Measurements from ENCODE around the gene ZNF274.

DNA sequence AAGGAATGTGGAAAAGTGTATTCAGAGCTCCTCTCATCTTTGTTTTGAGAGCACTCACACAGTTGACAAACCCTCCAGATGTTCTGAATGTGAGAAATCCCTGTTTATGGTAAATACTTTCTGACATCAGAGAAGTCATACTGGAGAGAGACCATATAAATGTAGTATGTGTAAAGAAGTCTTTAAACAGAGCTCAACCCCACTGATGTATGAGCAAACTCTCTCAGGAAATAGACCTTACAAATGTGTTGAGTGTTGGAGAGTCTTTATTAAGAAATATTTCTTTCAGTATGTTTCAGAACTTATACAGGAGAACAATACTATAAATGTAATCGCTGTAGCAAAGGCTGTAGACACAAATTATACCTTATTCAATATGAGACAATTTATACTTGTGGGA, 16.6 kb upstream of the ZNF274 start:
- no peak for TF ChIP-seq RAD21 (IDR thresholded peaks at IDR 0.05; ENCODE audit: low read length)
- TF ChIP-seq, protein P1, sequence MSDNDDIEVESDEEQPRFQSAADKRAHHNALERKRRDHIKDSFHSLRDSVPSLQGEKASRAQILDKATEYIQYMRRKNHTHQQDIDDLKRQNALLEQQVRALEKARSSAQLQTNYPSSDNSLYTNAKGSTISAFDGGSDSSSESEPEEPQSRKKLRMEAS (IDR thresholded peaks at IDR 0.05; ENCODE audit: low read depth): no peak
- TF ChIP-seq, protein P2, sequence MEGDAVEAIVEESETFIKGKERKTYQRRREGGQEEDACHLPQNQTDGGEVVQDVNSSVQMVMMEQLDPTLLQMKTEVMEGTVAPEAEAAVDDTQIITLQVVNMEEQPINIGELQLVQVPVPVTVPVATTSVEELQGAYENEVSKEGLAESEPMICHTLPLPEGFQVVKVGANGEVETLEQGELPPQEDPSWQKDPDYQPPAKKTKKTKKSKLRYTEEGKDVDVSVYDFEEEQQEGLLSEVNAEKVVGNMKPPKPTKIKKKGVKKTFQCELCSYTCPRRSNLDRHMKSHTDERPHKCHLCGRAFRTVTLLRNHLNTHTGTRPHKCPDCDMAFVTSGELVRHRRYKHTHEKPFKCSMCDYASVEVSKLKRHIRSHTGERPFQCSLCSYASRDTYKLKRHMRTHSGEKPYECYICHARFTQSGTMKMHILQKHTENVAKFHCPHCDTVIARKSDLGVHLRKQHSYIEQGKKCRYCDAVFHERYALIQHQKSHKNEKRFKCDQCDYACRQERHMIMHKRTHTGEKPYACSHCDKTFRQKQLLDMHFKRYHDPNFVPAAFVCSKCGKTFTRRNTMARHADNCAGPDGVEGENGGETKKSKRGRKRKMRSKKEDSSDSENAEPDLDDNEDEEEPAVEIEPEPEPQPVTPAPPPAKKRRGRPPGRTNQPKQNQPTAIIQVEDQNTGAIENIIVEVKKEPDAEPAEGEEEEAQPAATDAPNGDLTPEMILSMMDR (IDR thresholded peaks at IDR 0.05): no peak
- no peak for TF ChIP-seq SMC3 (IDR thresholded peaks at IDR 0.05; ENCODE audit: low read depth, low read length)
- TF ChIP-seq GABPA (IDR thresholded peaks at IDR 0.05; ENCODE audit: low read depth): no peak
- no peak for TF ChIP-seq CHD2 (IDR thresholded peaks at IDR 0.05; ENCODE audit: low read length, partially characterized antibody)
- TF ChIP-seq, protein P3, sequence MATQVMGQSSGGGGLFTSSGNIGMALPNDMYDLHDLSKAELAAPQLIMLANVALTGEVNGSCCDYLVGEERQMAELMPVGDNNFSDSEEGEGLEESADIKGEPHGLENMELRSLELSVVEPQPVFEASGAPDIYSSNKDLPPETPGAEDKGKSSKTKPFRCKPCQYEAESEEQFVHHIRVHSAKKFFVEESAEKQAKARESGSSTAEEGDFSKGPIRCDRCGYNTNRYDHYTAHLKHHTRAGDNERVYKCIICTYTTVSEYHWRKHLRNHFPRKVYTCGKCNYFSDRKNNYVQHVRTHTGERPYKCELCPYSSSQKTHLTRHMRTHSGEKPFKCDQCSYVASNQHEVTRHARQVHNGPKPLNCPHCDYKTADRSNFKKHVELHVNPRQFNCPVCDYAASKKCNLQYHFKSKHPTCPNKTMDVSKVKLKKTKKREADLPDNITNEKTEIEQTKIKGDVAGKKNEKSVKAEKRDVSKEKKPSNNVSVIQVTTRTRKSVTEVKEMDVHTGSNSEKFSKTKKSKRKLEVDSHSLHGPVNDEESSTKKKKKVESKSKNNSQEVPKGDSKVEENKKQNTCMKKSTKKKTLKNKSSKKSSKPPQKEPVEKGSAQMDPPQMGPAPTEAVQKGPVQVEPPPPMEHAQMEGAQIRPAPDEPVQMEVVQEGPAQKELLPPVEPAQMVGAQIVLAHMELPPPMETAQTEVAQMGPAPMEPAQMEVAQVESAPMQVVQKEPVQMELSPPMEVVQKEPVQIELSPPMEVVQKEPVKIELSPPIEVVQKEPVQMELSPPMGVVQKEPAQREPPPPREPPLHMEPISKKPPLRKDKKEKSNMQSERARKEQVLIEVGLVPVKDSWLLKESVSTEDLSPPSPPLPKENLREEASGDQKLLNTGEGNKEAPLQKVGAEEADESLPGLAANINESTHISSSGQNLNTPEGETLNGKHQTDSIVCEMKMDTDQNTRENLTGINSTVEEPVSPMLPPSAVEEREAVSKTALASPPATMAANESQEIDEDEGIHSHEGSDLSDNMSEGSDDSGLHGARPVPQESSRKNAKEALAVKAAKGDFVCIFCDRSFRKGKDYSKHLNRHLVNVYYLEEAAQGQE (IDR thresholded peaks at IDR 0.05; ENCODE audit: low read depth, low read length): no peak
- TF ChIP-seq EZH2phosphoT487 (IDR thresholded peaks at IDR 0.05; ENCODE audit: borderline replicate concordance, low read depth): no peak
